Stimulated activated CD4-positive, alpha-beta T cell treated with anti-CD3 and anti-CD28 coated beads, Interleukin-1b, Interleukin-23, amount 100 ng/mL, for 1 hour (primary cell): ENCODE measurements around the gene JMJD1C.

Experiments
- DNase-seq, 2 donors: peaks; one replicate each; pipeline ENCODE4 v3.0.0-alpha.2; 2020; ENCODE audit warnings: low read depth in 2 of 2

Gene JMJD1C

GRCh38 chr10:63438506-63439498 lies 27.0 kb downstream of the JMJD1C start:
- DNase-seq, result no peak

DNA sequence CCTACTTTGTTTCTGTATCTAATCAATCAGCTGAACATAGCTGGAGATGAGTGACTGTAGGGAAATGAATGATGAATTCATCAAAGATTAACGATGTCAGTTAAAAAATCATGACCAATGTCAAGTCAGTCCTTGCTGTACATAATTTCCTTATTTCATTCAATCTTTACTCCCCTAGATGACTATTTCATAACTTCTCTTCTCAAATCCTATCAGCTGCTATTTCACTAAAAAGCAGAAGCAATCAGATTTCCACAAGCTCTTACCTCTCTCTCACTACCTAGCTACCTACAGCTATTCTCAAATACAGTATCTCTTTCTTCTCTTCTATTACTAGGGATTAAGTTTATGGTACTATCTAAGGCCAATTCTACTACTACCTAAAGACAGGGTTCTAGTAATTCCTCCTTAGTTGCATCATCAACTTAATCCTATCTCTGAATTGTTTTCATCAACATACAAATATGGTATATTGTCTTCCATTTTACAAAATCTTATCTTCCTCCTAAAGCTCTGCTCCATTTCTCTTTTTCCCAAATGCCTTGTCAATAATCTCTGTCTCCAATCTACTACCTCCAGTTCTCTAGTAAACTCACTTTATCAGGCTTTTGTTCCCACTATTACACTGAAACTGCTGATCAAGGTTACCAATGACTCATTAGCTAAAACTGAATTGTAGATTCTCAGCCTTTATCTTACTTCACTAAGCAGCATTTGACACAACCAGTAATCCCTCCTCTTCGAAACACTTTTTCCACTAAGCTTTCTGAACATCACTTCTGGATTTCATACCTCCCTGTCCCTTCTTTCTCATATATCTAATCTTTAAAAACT lies 28.4 kb downstream of the JMJD1C start:
- no peak for DNase-seq

DNA sequence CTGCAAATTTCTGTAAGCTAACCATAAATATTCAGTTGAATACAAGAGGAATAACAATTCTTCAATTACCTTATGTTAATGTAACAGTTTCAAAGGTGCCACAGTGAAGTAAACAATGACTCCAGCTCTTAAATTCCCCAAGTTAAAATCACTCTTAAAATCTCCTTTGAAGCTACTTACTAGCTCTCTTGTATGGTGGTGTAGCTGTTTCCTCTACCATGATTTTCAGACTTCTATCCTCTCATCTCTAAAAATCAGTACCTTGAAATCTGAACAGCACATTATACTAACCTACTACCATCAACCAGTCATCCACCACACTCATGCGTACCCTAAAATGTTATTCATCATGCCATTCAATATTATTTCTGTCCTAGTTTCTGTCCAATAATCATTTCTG lies 29.6 kb downstream of the JMJD1C start:
- DNase-seq, result no peak

- no peak for DNase-seq
These were observed 30.6 kb downstream of the JMJD1C start for GRCh38 chr10:63434866-63435854.

- DNase-seq, result no peak
These were observed 33.6 kb downstream of the JMJD1C start for GRCh38 chr10:63431962-63432797.

GRCh38 chr10:63430999-63431356 lies 34.8 kb downstream of the JMJD1C start:
- DNase-seq, result no peak

- DNase-seq, result no peak
These were observed 35.4 kb downstream of the JMJD1C start for GRCh38 chr10:63430091-63430998.

DNA sequence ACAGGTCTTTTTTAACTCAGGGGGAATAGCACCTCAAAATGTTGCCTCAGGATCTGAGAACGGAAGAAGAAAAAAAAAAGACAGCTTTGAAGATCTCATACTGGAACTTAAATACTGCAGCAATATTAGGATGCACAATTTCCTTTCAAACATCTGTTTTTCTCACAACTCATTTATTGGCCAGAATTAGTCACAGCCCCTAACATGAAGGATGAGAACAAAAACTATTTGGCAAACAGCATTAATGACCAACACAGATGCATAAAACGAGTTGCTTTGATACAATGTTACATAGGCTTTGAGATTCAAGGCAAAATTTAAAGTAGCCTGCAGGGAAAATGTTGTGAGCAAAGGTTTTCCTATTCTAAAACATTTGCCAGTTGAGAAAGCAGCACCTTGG lies 36.5 kb downstream of the JMJD1C start:
- DNase-seq, result no peak

GRCh38 chr10:63427013-63427412 lies 38.8 kb downstream of the JMJD1C start:
- DNase-seq, result no peak

- no peak for DNase-seq
These were observed 40.3 kb downstream of the JMJD1C start for GRCh38 chr10:63425512-63425911.

DNA sequence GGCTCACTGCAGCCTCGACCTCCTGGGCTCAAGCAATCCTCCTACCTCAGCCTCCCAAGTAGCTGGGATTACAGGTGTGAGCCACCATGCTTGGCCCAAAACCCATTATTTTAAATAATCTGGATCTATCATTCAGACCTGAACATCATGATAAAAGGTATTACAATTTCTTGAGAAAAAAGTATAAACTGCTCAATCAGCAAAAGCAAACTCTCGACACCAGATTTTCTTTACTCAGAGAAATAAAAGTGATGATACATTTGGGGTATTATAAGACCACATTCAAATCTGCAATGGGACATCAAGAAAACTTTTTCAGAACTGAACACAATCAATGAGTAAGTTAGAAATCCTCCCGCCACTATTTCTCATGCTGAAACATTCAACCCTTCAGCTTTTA lies 41.2 kb downstream of the JMJD1C start:
- no peak for DNase-seq

DNA sequence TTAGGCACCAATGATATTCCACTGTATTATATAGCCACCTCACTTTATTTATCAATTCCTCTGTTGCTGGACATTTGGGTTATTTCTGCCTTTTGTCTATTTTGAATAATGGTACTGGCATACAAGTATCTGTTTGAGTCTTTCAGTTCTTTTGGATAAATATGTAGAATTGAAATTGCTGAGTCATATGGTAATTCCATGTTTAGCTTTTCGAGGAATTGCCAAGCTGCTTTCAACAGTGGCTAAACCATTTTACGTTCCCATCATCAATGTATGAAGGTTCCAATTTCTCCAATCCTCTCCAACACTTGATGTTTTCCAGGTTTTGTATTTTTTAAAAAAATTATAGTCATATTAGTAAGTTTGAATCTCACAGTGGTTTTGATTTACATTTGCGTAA lies 42.3 kb downstream of the JMJD1C start:
- DNase-seq, result no peak

- DNase-seq, result no peak
These were observed 44.2 kb downstream of the JMJD1C start for GRCh38 chr10:63421591-63421990.

DNA sequence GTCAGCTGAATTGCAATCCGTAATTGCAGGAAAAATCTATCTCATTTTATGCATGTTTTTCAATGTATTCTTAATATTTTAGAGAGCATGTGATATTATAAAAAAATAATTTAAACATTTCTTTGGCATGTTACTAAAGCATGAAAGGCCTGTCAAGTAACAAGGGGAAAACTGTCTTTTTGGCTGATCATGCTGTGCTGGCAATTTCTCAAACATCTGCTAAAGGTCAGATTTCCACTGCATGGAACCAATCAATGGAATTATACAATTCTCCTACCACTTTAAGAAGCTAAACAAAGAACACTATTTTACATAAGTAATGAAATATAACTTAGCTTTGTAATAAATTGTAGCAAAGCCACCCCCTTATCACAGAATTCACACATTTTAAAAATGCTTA lies 49.4 kb downstream of the JMJD1C start:
- no peak for DNase-seq

GRCh38 chr10:63415640-63416244 lies 50.0 kb downstream of the JMJD1C start:
- DNase-seq, result no peak

DNA sequence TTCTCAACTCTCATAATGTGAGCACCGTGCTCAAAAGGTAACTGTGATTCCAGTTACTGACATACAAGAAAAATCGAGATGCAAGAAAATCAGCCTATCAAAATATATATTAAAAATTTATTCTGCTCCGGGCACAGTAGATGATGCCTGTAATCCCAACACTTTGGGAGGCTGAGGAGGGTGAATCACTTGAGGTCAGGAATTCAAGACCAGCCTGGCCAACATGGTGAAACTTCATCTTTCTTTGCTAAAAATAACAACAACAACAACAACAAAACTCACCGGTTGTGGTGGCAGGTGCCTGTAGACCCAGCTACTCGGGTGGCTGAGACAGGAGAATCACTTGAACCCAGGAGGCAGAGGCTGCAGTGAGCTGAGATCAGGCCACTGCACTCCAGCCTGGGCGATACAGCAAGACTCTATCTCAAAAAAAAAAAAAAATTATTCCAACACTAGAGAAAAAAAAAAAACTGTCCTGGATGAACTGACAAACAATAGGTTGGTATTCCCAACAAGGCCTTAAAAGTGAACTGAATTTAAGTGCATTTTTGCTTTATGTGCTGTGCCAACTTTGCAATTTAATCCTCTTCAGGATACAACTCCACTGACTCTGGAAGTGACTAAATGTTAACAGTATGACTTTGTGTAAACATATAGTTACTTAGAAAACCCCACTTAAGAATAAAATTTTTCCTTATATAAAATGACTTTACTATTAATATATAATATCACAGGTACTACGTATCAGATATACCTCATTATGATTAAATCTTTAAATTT lies 51.1 kb downstream of the JMJD1C start:
- DNase-seq, result no peak

DNA sequence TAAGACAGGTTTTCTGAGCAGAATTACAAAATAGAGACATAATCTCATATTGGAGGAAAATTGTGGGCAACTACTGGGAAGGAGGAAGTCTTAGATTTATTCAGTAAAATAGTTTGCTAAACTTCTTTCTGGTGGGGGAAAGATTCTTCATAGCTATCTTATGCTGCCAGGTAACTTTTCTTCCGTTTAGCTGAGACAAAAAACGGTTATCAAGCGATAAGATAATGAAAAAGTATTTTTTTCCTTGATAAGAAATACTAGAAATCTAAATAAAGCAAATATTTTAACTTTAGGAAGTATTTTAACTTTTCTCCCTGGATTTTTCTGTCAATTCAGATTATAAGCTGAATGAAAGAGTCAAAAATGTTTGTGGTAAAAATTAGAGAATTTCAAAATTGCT lies 52.3 kb downstream of the JMJD1C start:
- DNase-seq, result no peak

GRCh38 chr10:63412304-63412703 lies 53.5 kb downstream of the JMJD1C start:
- DNase-seq, result no peak
